Measurements from ENCODE around the gene SDCBP2. TPM values are rescaled to one million over a fixed set of nuclear protein-coding genes. Genes with fewer than 3 reads are reported as not detected.

SDCBP2 gene
- total RNA-seq, 4 donors from 2014 or later, result 18.0 to 37.6 (median 34.7) TPM

DNA sequence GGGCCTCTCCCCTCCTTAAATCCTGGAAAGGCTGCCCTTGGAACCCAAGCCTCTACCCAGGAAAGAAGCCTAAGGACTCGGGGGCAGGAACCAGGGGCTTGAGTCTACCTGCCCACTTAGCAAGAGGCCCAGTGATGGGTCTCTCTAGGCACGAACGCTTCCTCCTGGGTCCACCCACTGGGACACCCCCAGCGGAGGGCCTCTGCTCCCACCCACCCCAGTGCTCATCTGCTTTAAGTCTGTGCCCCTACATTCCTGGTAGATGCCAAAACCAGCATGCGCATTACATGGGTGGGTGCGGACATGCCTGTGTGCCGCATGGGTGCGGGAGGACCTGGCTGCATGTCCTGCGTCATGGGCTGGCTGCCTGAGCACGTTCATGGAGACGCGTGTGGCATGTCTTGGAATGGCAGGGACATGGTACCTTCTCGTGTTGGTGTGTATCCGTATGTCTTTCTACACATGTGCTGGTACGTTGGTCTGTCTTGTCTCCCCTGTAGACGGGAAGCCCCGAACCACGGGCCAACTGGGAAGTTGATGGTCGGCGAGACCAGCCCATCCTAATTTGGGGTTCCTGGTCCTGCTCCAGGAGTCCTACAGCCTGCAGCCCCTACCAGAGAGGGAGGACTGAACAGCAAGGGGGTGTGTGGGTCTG lies 33.5 kb downstream of the SDCBP2 start:
- Histone ChIP-seq H3K4me1 (peaks cover 0 to 7% of the 10 kb centered on the region in 2 donors), H3K27ac (no peak overlapping the region), H3K36me3 (no peaks in the 10 kb centered on the region), H3K27me3 (no peaks in the 10 kb centered on the region), H3K4me3 (replicated peaks in 1 of 3) (no peak overlapping the region), H3K9me3 (no peaks in the 10 kb centered on the region)
- DNase-seq, result no peak
- 93 to 96% methylated on average over 13 to 20 of the region's 20 CpGs for WGBS, 2 donors
- TF ChIP-seq CTCF (IDR thresholded peaks at IDR 0.05) (no peak), POLR2A (IDR thresholded peaks at IDR 0.05) (no peak)
- intact Hi-C loops (cut with DNase I), result no loop called here

GRCh38 chr20:1294497-1294896 lies 34.4 kb downstream of the SDCBP2 start:
- Histone ChIP-seq H3K27ac (no peak overlapping the region), H3K9me3 (no peaks in the 10 kb centered on the region), H3K4me3 (replicated peaks in 1 of 3) (no peak overlapping the region), H3K4me1 (peaks cover 0 to 7% of the 10 kb centered on the region in 2 donors), H3K36me3 (no peaks in the 10 kb centered on the region), H3K27me3 (no peaks in the 10 kb centered on the region)
- TF ChIP-seq POLR2A (IDR thresholded peaks at IDR 0.05) (no peak), CTCF (IDR thresholded peaks at IDR 0.05) (no peak)
- DNase-seq, result no peak
- intact Hi-C loops (cut with DNase I), result no loop called here
- WGBS, 2 donors, result 100% methylated on average over 4 of the region's 8 CpGs; no CpG with 5 or more reads in 1 of the 2 donors

- 86 to 88% methylated on average over 4 to 6 of the region's 6 CpGs for WGBS, 2 donors
- H3K9me3 ChIP-seq, result no peaks in the 10 kb centered on the region
These were observed 35.1 kb downstream of the SDCBP2 start for GRCh38 chr20:1293641-1294379.

DNA sequence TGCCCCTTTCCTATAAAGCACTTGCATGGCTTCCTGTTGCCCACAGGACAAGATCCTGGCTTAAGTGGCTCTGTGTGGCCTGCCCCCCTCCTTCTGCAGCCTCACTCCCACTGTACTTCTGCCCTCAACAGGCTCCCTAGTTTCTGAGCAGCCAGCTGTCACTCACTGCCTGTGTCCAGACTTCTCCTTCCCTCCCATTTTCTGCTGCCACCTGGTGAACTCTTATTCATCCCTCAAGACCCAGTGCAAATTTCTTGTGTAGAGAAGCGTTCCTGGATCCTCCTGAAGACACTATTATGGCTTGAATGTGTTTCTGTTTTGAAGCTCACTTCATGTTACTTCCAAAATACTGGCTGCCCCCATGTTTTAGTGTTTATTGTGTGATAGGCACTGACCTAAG lies 36.3 kb downstream of the SDCBP2 start:
- Histone ChIP-seq H3K4me1 (no peaks in the 10 kb centered on the region), H3K4me3 (replicated peaks in 1 of 3) (no peak overlapping the region), H3K27me3 (no peaks in the 10 kb centered on the region), H3K27ac (no peak overlapping the region), H3K36me3 (no peaks in the 10 kb centered on the region), H3K9me3 (no peaks in the 10 kb centered on the region)
- TF ChIP-seq POLR2A (IDR thresholded peaks at IDR 0.05), result no peak
- TF ChIP-seq CTCF (IDR thresholded peaks at IDR 0.05), result no peak
- intact Hi-C loops (cut with DNase I), result no loop called here
- 100% methylated on average over 1 of the region's 1 CpG for WGBS, 2 donors
- no peak for DNase-seq

More at GRCh38 chr20:1293641-1294379, 35.1 kb downstream of the SDCBP2 start:
- no peak overlapping the region for H3K27ac ChIP-seq
- H3K4me1 ChIP-seq, result peaks cover 0 to under 1% of the 10 kb centered on the region in 2 donors
- H3K27me3 ChIP-seq, result no peaks in the 10 kb centered on the region
- intact Hi-C loops (cut with DNase I), result no loop called here
- no peaks in the 10 kb centered on the region for H3K36me3 ChIP-seq
- no peak for DNase-seq
- H3K4me3 ChIP-seq (replicated peaks in 1 of 3), result no peak overlapping the region
- TF ChIP-seq CTCF (IDR thresholded peaks at IDR 0.05) (no peak), POLR2A (IDR thresholded peaks at IDR 0.05) (no peak)

- 67 to 79% methylated on average over 5 of the region's 5 CpGs for WGBS, 2 donors
- Histone ChIP-seq H3K36me3 (no peaks in the 10 kb centered on the region), H3K4me1 (no peaks in the 10 kb centered on the region), H3K9me3 (no peaks in the 10 kb centered on the region), H3K4me3 (replicated peaks in 1 of 3) (no peak overlapping the region), H3K27me3 (no peaks in the 10 kb centered on the region), H3K27ac (no peak overlapping the region)
- intact Hi-C loops (cut with DNase I), result no loop called here
- TF ChIP-seq POLR2A (IDR thresholded peaks at IDR 0.05) (no peak), CTCF (IDR thresholded peaks at IDR 0.05) (no peak)
- DNase-seq, result no peak
These were observed 37.7 kb downstream of the SDCBP2 start for GRCh38 chr20:1291191-1291741.
